Liver (tissue), 9 donors: Measurements from ENCODE around the gene KIF5A. TPM values are rescaled to one million over a fixed set of nuclear protein-coding genes. Genes with fewer than 3 reads are reported as not detected.
A peak's percentile ranks its signal among the peaks of the same experiment; 100 is the strongest.

Experiments
- DNase-seq: peaks from one replicate; pipeline ENCODE4 v3.0.0-alpha.2; 2017; ENCODE audit warnings: low spot score
- H3K27ac ChIP-seq, 2 donors: one replicate each; pipeline ENCODE4 v1.7.0; 2013; ENCODE audit warnings: inconsistent platforms in 2 of 2, low read length in 2 of 2, control low read depth in 1 of 2, low read depth in 1 of 2, mild to moderate bottlenecking in 1 of 2
- H3K27me3 ChIP-seq, 4 donors: one replicate each; pipeline versions ENCODE4 v1.6.1 to v1.7.0; 2013; ENCODE audit warnings: low read length in 3 of 4, inconsistent platforms in 1 of 4, mild to moderate bottlenecking in 1 of 4, moderate library complexity in 1 of 4; ENCODE audit not compliant: control insufficient read depth in 4 of 4, insufficient read depth in 4 of 4
- H3K36me3 ChIP-seq, 4 donors: one replicate each; pipeline versions ENCODE4 v1.6.1 to v1.7.0; 2013; ENCODE audit warnings: low read length in 3 of 4, mild to moderate bottlenecking in 3 of 4, low read depth in 1 of 4, moderate library complexity in 1 of 4; ENCODE audit not compliant: control insufficient read depth in 4 of 4, insufficient read depth in 3 of 4
- H3K4me1 ChIP-seq, 4 donors: one replicate each; pipeline versions ENCODE4 v1.6.1 to v1.7.0; 2013; ENCODE audit warnings: low read length in 3 of 4, mild to moderate bottlenecking in 3 of 4, moderate library complexity in 1 of 4; ENCODE audit not compliant: control insufficient read depth in 4 of 4, insufficient read depth in 4 of 4
- H3K4me3 ChIP-seq, 3 donors: one replicate each; pipeline versions ENCODE4 v1.6.1 to v1.7.0; 2013; ENCODE audit warnings: low read length in 3 of 3, control low read depth in 1 of 3, low read depth in 1 of 3, mild to moderate bottlenecking in 1 of 3
- H3K9ac ChIP-seq, 2 donors: one replicate each; pipeline ENCODE4 v1.7.0; 2013; ENCODE audit warnings: low read length in 2 of 2, mild to moderate bottlenecking in 2 of 2, moderate library complexity in 2 of 2, control low read depth in 1 of 2, low read depth in 1 of 2
- H3K9me3 ChIP-seq, 4 donors: one replicate each; pipeline versions ENCODE4 v1.6.1 to v1.7.0; 2013; ENCODE audit warnings: low read length in 3 of 4; ENCODE audit not compliant: control insufficient read depth in 4 of 4
- ATF3 ChIP-seq: IDR thresholded peaks from 2 replicates; pipeline ENCODE4 v1.6.1; 2016; ENCODE audit warnings: antibody characterized with exemption
- CTCF ChIP-seq: fragments of 150-350 bp; IDR thresholded peaks from 2 replicates; pipeline ENCODE4 v1.5.1; 2017; ENCODE audit warnings: improper control_type of control experiment, low read depth, low read length; ENCODE audit not compliant: missing input control
- EGR1 ChIP-seq, 2 donors: IDR thresholded peaks; 2 replicates each; pipeline ENCODE4 v1.6.1; 2016 to 2018; ENCODE audit warnings: antibody characterized with exemption in 2 of 2, low read depth in 2 of 2
- FOXA1 ChIP-seq: IDR thresholded peaks from 2 replicates; pipeline ENCODE4 v1.6.1; 2016; ENCODE audit warnings: antibody characterized with exemption
- FOXA2 ChIP-seq: IDR thresholded peaks from 2 replicates; pipeline ENCODE4 v1.6.1; 2016; ENCODE audit warnings: antibody characterized with exemption
- GABPA ChIP-seq, 2 donors: IDR thresholded peaks in 1 of 2; conservative IDR thresholded peaks in 1 of 2; 2 replicates each; pipeline ENCODE4 v1.6.1; 2016; ENCODE audit warnings: antibody characterized with exemption in 2 of 2, mild to moderate bottlenecking in 1 of 2, moderate library complexity in 1 of 2
- HNF4A ChIP-seq, 2 donors: conservative IDR thresholded peaks; 2 replicates each; pipeline ENCODE4 v1.6.1; 2016; ENCODE audit warnings: antibody characterized with exemption in 2 of 2, mild to moderate bottlenecking in 2 of 2
- HNF4G ChIP-seq: IDR thresholded peaks from 2 replicates; pipeline ENCODE4 v1.6.1; 2016; ENCODE audit warnings: antibody characterized with exemption
- JUND ChIP-seq, 2 donors: IDR thresholded peaks; 2 replicates each; pipeline ENCODE4 v1.6.1; 2016; ENCODE audit warnings: antibody characterized with exemption in 2 of 2
- MAX ChIP-seq: IDR thresholded peaks from 2 replicates; pipeline ENCODE4 v1.6.1; 2016; ENCODE audit warnings: antibody characterized with exemption
- NR2F2 ChIP-seq: IDR thresholded peaks from 2 replicates; pipeline ENCODE4 v1.6.1; 2016; ENCODE audit warnings: antibody characterized with exemption
- REST ChIP-seq: IDR thresholded peaks from 2 replicates; pipeline ENCODE4 v1.6.1; 2016; ENCODE audit warnings: antibody characterized with exemption, mild to moderate bottlenecking
- SP1 ChIP-seq: IDR thresholded peaks from 2 replicates; pipeline ENCODE4 v1.6.1; 2018; ENCODE audit warnings: antibody characterized with exemption, mild to moderate bottlenecking
- TAF1 ChIP-seq: conservative IDR thresholded peaks from 2 replicates; pipeline ENCODE4 v1.6.1; 2016; ENCODE audit warnings: antibody characterized with exemption, mild to moderate bottlenecking
- YY1 ChIP-seq: IDR thresholded peaks from 2 replicates; pipeline ENCODE4 v1.6.1; 2016; ENCODE audit warnings: antibody characterized with exemption, mild to moderate bottlenecking
- ZBTB33 ChIP-seq: IDR thresholded peaks from 2 replicates; pipeline ENCODE4 v1.6.1; 2016; ENCODE audit warnings: antibody characterized with exemption
- WGBS: extraction: QIAGEN DNeasy Blood & Tissue Kit; methylation state at CpG from one replicate; pipeline ENCODE4 v1.1.7; 2013; 5-methylcytosine and 5-hydroxymethylcytosine counted together
- polyA plus RNA-seq, 2 donors: library from polyadenylated mRNA; stranded (reverse) in 1 of 2; unstranded in 1 of 2; fragments of 200-250 nt in 1 of 2; fragments of >200 nt in 1 of 2; fragmentation: Nextera tagmentation in 1 of 2; extraction: Ambion mirVana in 1 of 2; gene quantifications; one replicate each; pipeline versions ENCODE4 v1.2.1 to v1.2.3, GENCODE V29; 2013 to 2015
- total RNA-seq, 2 donors: library from RNA; depleted of rRNA; stranded (reverse); fragments of >200 nt; gene quantifications; one replicate each; pipeline ENCODE4 v1.2.3, GENCODE V29; 2014
- donor health status: healthy.
- donor health status: healthy.
- donor health status: healthy.
- donor health status: healthy.
- donor health status: healthy.

The KIF5A gene
- total and polyA plus RNA-seq, 4 donors: 0.01 to 0.42 TPM; not detected in 2

- Histone ChIP-seq H3K27ac (no peak overlapping the region), H3K4me1 (peaks cover 1 to 13% (median 9%) of the 10 kb centered on the region in 4 donors), H3K9me3 (no peaks in the 10 kb centered on the region), H3K9ac (no peak overlapping the region), H3K4me3 (no peak overlapping the region), H3K36me3 (peaks cover 1 to 8% (median 3%) of the 10 kb centered on the region in 4 donors), H3K27me3 (peaks cover 0 to under 1% (median 0%) of the 10 kb centered on the region in 4 donors)
- no peak for DNase-seq
- WGBS: 92% methylated on average over 2 of the region's 2 CpGs
- TF ChIP-seq HNF4G (no peak), GABPA (IDR thresholded peaks at IDR 0.05 in 1 of 2, conservative IDR thresholded peaks at IDR 0.05 in 1 of 2) (no peak), SP1 (no peak), TAF1 (no peak), HNF4A (conservative IDR thresholded peaks at IDR 0.05) (no peak), FOXA1 (no peak), FOXA2 (no peak), CTCF (no peak), REST (no peak), JUND (IDR thresholded peaks at IDR 0.05) (no peak), MAX (no peak), ATF3 (no peak), NR2F2 (no peak)
Observed at GRCh38 chr12:57543581-57543980, 6.3 kb upstream of the KIF5A start.

- Histone ChIP-seq H3K9me3 (no peaks in the 10 kb centered on the region), H3K27me3 (peaks cover 0 to 12% (median 2%) of the 10 kb centered on the region in 4 donors), H3K27ac (no peak overlapping the region), H3K4me1 (peaks cover 6 to 15% (median 10%) of the 10 kb centered on the region in 4 donors), H3K4me3 (peak overlapping the region; percentile 85 to 86 (median 86)), H3K36me3 (peaks cover 0 to 2% (median under 1%) of the 10 kb centered on the region in 4 donors), H3K9ac (peak overlapping the region; percentile 70 to 86)
- WGBS: 69% methylated on average over 15 of the region's 15 CpGs
- no peak for DNase-seq
- no peak for TF ChIP-seq EGR1 (IDR thresholded peaks at IDR 0.05; ENCODE audit: low read depth in 2 of 2)
- no peak for TF ChIP-seq FOXA1
- TF ChIP-seq CTCF: no peak
- no peak for TF ChIP-seq MAX
- TF ChIP-seq GABPA (IDR thresholded peaks at IDR 0.05 in 1 of 2, conservative IDR thresholded peaks at IDR 0.05 in 1 of 2): no peak
- no peak for TF ChIP-seq YY1
- TF ChIP-seq JUND (IDR thresholded peaks at IDR 0.05): no peak
- no peak for TF ChIP-seq REST
- TF ChIP-seq FOXA2: no peak
- no peak for TF ChIP-seq ZBTB33
Observed at GRCh38 chr12:57545809-57546437, 3.9 kb upstream of the KIF5A start.
